Hematopoietic multipotent progenitor cell (in vitro differentiated cells): ENCODE results near the gene SARS2. TPM values are rescaled to one million over a fixed set of nuclear protein-coding genes. Genes with fewer than 3 reads are reported as not detected.
A peak's percentile ranks its signal among the peaks of the same experiment; 100 is the strongest.

ENCODE experiments used
- DNase-seq, 3 donors: peaks; one replicate each; pipeline ENCODE4 v3.0.0-alpha.2; 2011 to 2015; ENCODE audit warnings: low read depth in 2 of 3, low spot score in 2 of 3
- total RNA-seq: library from RNA; depleted of rRNA; stranded (reverse); fragments of >200 nt; gene quantifications from one replicate; pipeline ENCODE4 v1.2.3, GENCODE V29; 2012

The SARS2 gene
- total RNA-seq, 1 donor, result 37.2 TPM

GRCh38 chr19:38918526-38918925 is 12.0 kb downstream of the SARS2 start:
- DNase-seq, result no peak

- no peak for DNase-seq
These were observed 12.6 kb downstream of the SARS2 start for GRCh38 chr19:38917921-38918491.

GRCh38 chr19:38917516-38917915 is 13.0 kb downstream of the SARS2 start:
- no peak for DNase-seq

- no peak for DNase-seq
These were observed 14.9 kb downstream of the SARS2 start for GRCh38 chr19:38915329-38916321.

GRCh38 chr19:38913958-38914357 is 16.6 kb downstream of the SARS2 start:
- no peak for DNase-seq

- DNase-seq, result peak in 2 of 3 donors; percentile 16 to 50
These were observed 17.7 kb downstream of the SARS2 start for GRCh38 chr19:38912600-38913514.

- no peak for DNase-seq
These were observed 19.1 kb downstream of the SARS2 start for GRCh38 chr19:38911388-38912001.

- no peak for DNase-seq
These were observed 20.1 kb downstream of the SARS2 start for GRCh38 chr19:38910488-38910887.

GRCh38 chr19:38908911-38909310 is 21.7 kb downstream of the SARS2 start:
- DNase-seq, result no peak

- DNase-seq, result no peak
These were observed 22.9 kb downstream of the SARS2 start for GRCh38 chr19:38907670-38908069.

- no peak for DNase-seq
These were observed 23.3 kb downstream of the SARS2 start for GRCh38 chr19:38907227-38907626.

- DNase-seq, result no peak
These were observed 24.9 kb downstream of the SARS2 start for GRCh38 chr19:38905620-38906019.

- no peak for DNase-seq
These were observed 25.7 kb downstream of the SARS2 start for GRCh38 chr19:38904581-38905539.

GRCh38 chr19:38901683-38902082 is 28.9 kb downstream of the SARS2 start:
- DNase-seq, result no peak

GRCh38 chr19:38900743-38901190 is 29.8 kb downstream of the SARS2 start:
- no peak for DNase-seq

GRCh38 chr19:38900202-38900629 is 30.3 kb downstream of the SARS2 start:
- no peak for DNase-seq

- peak; percentile 94 to 100 (median 100) for DNase-seq
These were observed 30.9 kb downstream of the SARS2 start, which contains the start of the genes NFKBIB and SIRT2 for GRCh38 chr19:38899447-38900201. Gene NFKBIB, plus strand, starts transcription at chr19:38899969. Its CDS starts 64 bp downstream, at chr19:38900033. Gene SIRT2, minus strand, starts transcription at chr19:38899618. Its CDS starts 97 bp downstream, at chr19:38899521.

- no peak for DNase-seq
These were observed 31.6 kb downstream of the SARS2 start for GRCh38 chr19:38898788-38899446.
